ENCODE measurements around the gene CNKSR3. TPM values are rescaled to one million over a fixed set of nuclear protein-coding genes. Genes with fewer than 3 reads are reported as not detected.

CNKSR3 gene
- total and polyA plus RNA-seq, 7 experiments from 2014 or later = 0.01 to 0.17 (median 0.16) TPM; not detected in 4

GRCh38 chr6:154511791-154512190 is 1.3 kb upstream of the CNKSR3 start:
- POLR2A ChIA-PET = no interaction called here

GRCh38 chr6:154509421-154510143 is 903 bp downstream of the CNKSR3 start:
- peaks cover 6 to 17% (median 13%) of the 10 kb centered on the region in 7 donors for H3K4me1 Mint-ChIP-seq
- Histone ChIP-seq H3K4me1 (ENCODE audit: control insufficient read depth in 2 of 2, insufficient read depth in 2 of 2, low read length in 2 of 2) (no peaks in the 10 kb centered on the region), H3K9me3 (ENCODE audit: control insufficient read depth in 2 of 3, low read length in 3 of 3) (no peaks in the 10 kb centered on the region), H3K27me3 (ENCODE audit: control insufficient read depth in 2 of 2, insufficient read depth in 2 of 2, low read length in 2 of 2) (no peaks in the 10 kb centered on the region), H3K36me3 (ENCODE audit: control insufficient read depth in 2 of 3, insufficient read depth in 3 of 3, low read length in 3 of 3) (no peaks in the 10 kb centered on the region), H3K27ac (ENCODE audit: low read depth, low read length) (no peak overlapping the region), H3K4me3 (ENCODE audit: low read length) (no peak overlapping the region)
- intact Hi-C loops (cut with micrococcal nuclease) = no loop called here
- ATAC-seq (peak; percentile 37), DNase-seq (no peak)
- peak overlapping the region in 6 of 10 donors; percentile 29 to 79 (median 55) for H3K4me3 Mint-ChIP-seq
- CTCF ChIA-PET = no interaction called here
- peaks cover 45 to 74% (median 63%) of the 10 kb centered on the region in 5 donors for H3K27me3 Mint-ChIP-seq
- no peak overlapping the region for H3K27ac Mint-ChIP-seq
- POLR2A ChIA-PET = no interaction called here
- peaks cover 0 to 4% (median 0%) of the 10 kb centered on the region in 11 donors for H3K9me3 Mint-ChIP-seq
- no peaks in the 10 kb centered on the region for H3K36me3 Mint-ChIP-seq

More at GRCh38 chr6:154511791-154512190, 1.3 kb upstream of the CNKSR3 start:
- ATAC-seq = no peak
- intact Hi-C loops (cut with micrococcal nuclease) = no loop called here
- DNase-seq = no peak
- peaks cover 0 to 2% (median 0%) of the 10 kb centered on the region in 11 donors for H3K9me3 Mint-ChIP-seq
- Histone ChIP-seq H3K4me3 (ENCODE audit: low read length) (no peak overlapping the region), H3K27me3 (ENCODE audit: control insufficient read depth in 2 of 2, insufficient read depth in 2 of 2, low read length in 2 of 2) (no peaks in the 10 kb centered on the region), H3K36me3 (ENCODE audit: control insufficient read depth in 2 of 3, insufficient read depth in 3 of 3, low read length in 3 of 3) (no peaks in the 10 kb centered on the region), H3K9me3 (ENCODE audit: control insufficient read depth in 2 of 3, low read length in 3 of 3) (no peaks in the 10 kb centered on the region), H3K27ac (ENCODE audit: low read depth, low read length) (no peak overlapping the region), H3K4me1 (ENCODE audit: control insufficient read depth in 2 of 2, insufficient read depth in 2 of 2, low read length in 2 of 2) (no peaks in the 10 kb centered on the region)
- peaks cover 6 to 17% (median 13%) of the 10 kb centered on the region in 7 donors for H3K4me1 Mint-ChIP-seq
- CTCF ChIA-PET = no interaction called here
- H3K27me3 Mint-ChIP-seq = peaks cover 35 to 73% (median 57%) of the 10 kb centered on the region in 5 donors
- no peak overlapping the region for H3K27ac Mint-ChIP-seq
- H3K4me3 Mint-ChIP-seq = peak overlapping the region in 9 of 10 donors; percentile 17 to 46 (median 29)
- no peaks in the 10 kb centered on the region for H3K36me3 Mint-ChIP-seq

GRCh38 chr6:154508573-154509375 is 1.7 kb downstream of the CNKSR3 start:
- no peak overlapping the region for H3K27ac ChIP-seq (ENCODE audit: low read depth, low read length)
- H3K4me1 ChIP-seq (ENCODE audit: control insufficient read depth in 2 of 2, insufficient read depth in 2 of 2, low read length in 2 of 2) = no peaks in the 10 kb centered on the region
- POLR2A ChIA-PET = no interaction called here
- no peak overlapping the region for H3K4me3 ChIP-seq (ENCODE audit: low read length)
- CTCF ChIA-PET = no interaction called here
- Mint-ChIP-seq H3K4me1 (peaks cover 6 to 17% (median 13%) of the 10 kb centered on the region in 7 donors), H3K9me3 (peaks cover 0 to 4% (median 0%) of the 10 kb centered on the region in 11 donors), H3K27ac (no peak overlapping the region), H3K4me3 (peak overlapping the region; percentile 0 to 79 (median 50)), H3K27me3 (peaks cover 49 to 81% (median 61%) of the 10 kb centered on the region in 5 donors), H3K36me3 (no peaks in the 10 kb centered on the region)
- no peak for DNase-seq
- no peaks in the 10 kb centered on the region for H3K36me3 ChIP-seq (ENCODE audit: control insufficient read depth in 2 of 3, insufficient read depth in 3 of 3, low read length in 3 of 3)
- intact Hi-C loops (cut with micrococcal nuclease) = no loop called here
- H3K27me3 ChIP-seq (ENCODE audit: control insufficient read depth in 2 of 2, insufficient read depth in 2 of 2, low read length in 2 of 2) = no peaks in the 10 kb centered on the region
- no peaks in the 10 kb centered on the region for H3K9me3 ChIP-seq (ENCODE audit: control insufficient read depth in 2 of 3, low read length in 3 of 3)
- no peak for ATAC-seq

GRCh38 chr6:154506991-154507898 is 3.2 kb downstream of the CNKSR3 start:
- intact Hi-C loops (cut with micrococcal nuclease) = no loop called here
- POLR2A ChIA-PET = no interaction called here
- CTCF ChIA-PET = no interaction called here

GRCh38 chr6:154506582-154506981 is 3.9 kb downstream of the CNKSR3 start:
- Histone ChIP-seq H3K36me3 (ENCODE audit: control insufficient read depth in 2 of 3, insufficient read depth in 3 of 3, low read length in 3 of 3) (no peaks in the 10 kb centered on the region), H3K9me3 (ENCODE audit: control insufficient read depth in 2 of 3, low read length in 3 of 3) (no peaks in the 10 kb centered on the region), H3K27me3 (ENCODE audit: control insufficient read depth in 2 of 2, insufficient read depth in 2 of 2, low read length in 2 of 2) (no peaks in the 10 kb centered on the region), H3K27ac (ENCODE audit: low read depth, low read length) (no peak overlapping the region), H3K4me3 (ENCODE audit: low read length) (no peak overlapping the region), H3K4me1 (ENCODE audit: control insufficient read depth in 2 of 2, insufficient read depth in 2 of 2, low read length in 2 of 2) (no peaks in the 10 kb centered on the region)
- peaks cover under 1 to 13% (median 11%) of the 10 kb centered on the region in 7 donors for H3K4me1 Mint-ChIP-seq
- H3K9me3 Mint-ChIP-seq = peaks cover 0 to 4% (median 0%) of the 10 kb centered on the region in 11 donors
- DNase-seq (no peak), ATAC-seq (no peak)
- peaks cover 33 to 67% (median 50%) of the 10 kb centered on the region in 5 donors for H3K27me3 Mint-ChIP-seq
- POLR2A ChIA-PET = no interaction called here
- no peak overlapping the region for H3K27ac Mint-ChIP-seq
- intact Hi-C loops (cut with micrococcal nuclease) = no loop called here
- CTCF ChIA-PET = no interaction called here
- no peak overlapping the region for H3K4me3 Mint-ChIP-seq
- no peaks in the 10 kb centered on the region for H3K36me3 Mint-ChIP-seq

More at GRCh38 chr6:154506991-154507898, 3.2 kb downstream of the CNKSR3 start:
- peaks cover 40 to 74% (median 57%) of the 10 kb centered on the region in 5 donors for H3K27me3 Mint-ChIP-seq
- Histone ChIP-seq H3K4me3 (ENCODE audit: low read length) (no peak overlapping the region), H3K4me1 (ENCODE audit: control insufficient read depth in 2 of 2, insufficient read depth in 2 of 2, low read length in 2 of 2) (no peaks in the 10 kb centered on the region), H3K36me3 (ENCODE audit: control insufficient read depth in 2 of 3, insufficient read depth in 3 of 3, low read length in 3 of 3) (no peaks in the 10 kb centered on the region), H3K27me3 (ENCODE audit: control insufficient read depth in 2 of 2, insufficient read depth in 2 of 2, low read length in 2 of 2) (no peaks in the 10 kb centered on the region), H3K27ac (ENCODE audit: low read depth, low read length) (no peak overlapping the region), H3K9me3 (ENCODE audit: control insufficient read depth in 2 of 3, low read length in 3 of 3) (no peaks in the 10 kb centered on the region)
- peaks cover 6 to 17% (median 13%) of the 10 kb centered on the region in 7 donors for H3K4me1 Mint-ChIP-seq
- H3K36me3 Mint-ChIP-seq = no peaks in the 10 kb centered on the region
- no peak overlapping the region for H3K27ac Mint-ChIP-seq
- no peak for ATAC-seq
- no peak overlapping the region for H3K4me3 Mint-ChIP-seq
- no peak for DNase-seq
- H3K9me3 Mint-ChIP-seq = peaks cover 0 to 4% (median 0%) of the 10 kb centered on the region in 11 donors

- H3K36me3 ChIP-seq (ENCODE audit: control insufficient read depth in 2 of 3, insufficient read depth in 3 of 3, low read length in 3 of 3) = no peaks in the 10 kb centered on the region
- peaks cover 31 to 62% (median 50%) of the 10 kb centered on the region in 5 donors for H3K27me3 Mint-ChIP-seq
- no peak for DNase-seq
- H3K4me3 Mint-ChIP-seq = no peak overlapping the region
- peaks cover 0 to 13% (median 10%) of the 10 kb centered on the region in 7 donors for H3K4me1 Mint-ChIP-seq
- no peak for ATAC-seq
- H3K9me3 ChIP-seq (ENCODE audit: control insufficient read depth in 2 of 3, low read length in 3 of 3) = no peaks in the 10 kb centered on the region
- no peaks in the 10 kb centered on the region for H3K27me3 ChIP-seq (ENCODE audit: control insufficient read depth in 2 of 2, insufficient read depth in 2 of 2, low read length in 2 of 2)
- H3K4me3 ChIP-seq (ENCODE audit: low read length) = no peak overlapping the region
- ChIA-PET CTCF (no interaction called here), POLR2A (no interaction called here)
- no peak overlapping the region for H3K27ac ChIP-seq (ENCODE audit: low read depth, low read length)
- H3K4me1 ChIP-seq (ENCODE audit: control insufficient read depth in 2 of 2, insufficient read depth in 2 of 2, low read length in 2 of 2) = no peaks in the 10 kb centered on the region
- intact Hi-C loops (cut with micrococcal nuclease) = no loop called here
- no peaks in the 10 kb centered on the region for H3K36me3 Mint-ChIP-seq
- H3K27ac Mint-ChIP-seq = no peak overlapping the region
- H3K9me3 Mint-ChIP-seq = peaks cover 0 to 4% (median 0%) of the 10 kb centered on the region in 11 donors
Observed at GRCh38 chr6:154506108-154506507, 4.4 kb downstream of the CNKSR3 start.

Measured in naive thymus-derived CD4-positive, alpha-beta T cell (primary cell).